ENCODE data around the gene TMUB1. TPM values are rescaled to one million over a fixed set of nuclear protein-coding genes. Genes with fewer than 3 reads are reported as not detected.

TMUB1 gene
- total RNA-seq, 2 donors from 2014 or later, result 72.4 to 80.7 TPM

DNA sequence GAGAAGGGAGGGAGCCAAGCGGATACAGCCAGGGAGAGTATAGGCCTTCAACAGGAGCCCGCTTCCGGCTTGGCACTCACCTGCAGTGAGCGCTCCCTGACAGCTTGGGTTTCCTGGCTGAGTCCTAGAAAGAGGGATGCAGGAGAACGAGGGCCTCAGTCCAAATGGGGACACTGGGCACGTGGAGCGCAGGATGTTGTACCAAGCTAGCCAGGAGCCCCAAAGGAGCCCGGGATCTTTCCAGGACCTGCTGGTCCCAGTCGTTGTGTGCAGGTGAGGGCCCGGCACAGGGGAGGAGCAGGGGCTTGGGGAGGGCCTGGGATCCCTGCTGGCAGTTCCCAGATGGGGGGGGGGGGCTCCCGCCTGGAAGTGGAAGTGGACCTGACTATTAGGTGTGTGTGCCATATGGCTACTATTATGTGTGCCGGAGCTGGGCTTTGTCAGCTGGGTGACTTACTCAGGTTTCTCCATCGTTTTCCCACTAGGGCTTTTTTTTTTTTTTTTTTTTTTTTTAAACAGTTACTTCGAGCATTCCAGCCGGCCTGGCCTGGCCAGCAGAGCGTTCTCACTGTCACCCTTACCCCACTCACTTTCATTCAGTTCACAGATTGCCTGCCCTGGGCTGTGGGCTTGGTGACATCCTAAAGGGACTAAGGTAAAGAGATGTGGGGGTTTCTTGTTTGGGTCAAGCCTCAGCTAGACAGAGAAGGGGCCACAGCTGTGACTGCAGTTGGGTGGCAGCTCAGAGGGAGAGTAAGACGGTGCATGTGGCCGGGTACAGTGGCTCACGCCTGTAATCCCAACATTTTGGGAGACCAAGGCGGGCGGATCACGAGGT, 6.8 kb upstream of the TMUB1 start:
- ATAC-seq (no peak), DNase-seq (no peak)
- intact Hi-C loops (cut with DNase I, micrococcal nuclease), result no loop called here

DNA sequence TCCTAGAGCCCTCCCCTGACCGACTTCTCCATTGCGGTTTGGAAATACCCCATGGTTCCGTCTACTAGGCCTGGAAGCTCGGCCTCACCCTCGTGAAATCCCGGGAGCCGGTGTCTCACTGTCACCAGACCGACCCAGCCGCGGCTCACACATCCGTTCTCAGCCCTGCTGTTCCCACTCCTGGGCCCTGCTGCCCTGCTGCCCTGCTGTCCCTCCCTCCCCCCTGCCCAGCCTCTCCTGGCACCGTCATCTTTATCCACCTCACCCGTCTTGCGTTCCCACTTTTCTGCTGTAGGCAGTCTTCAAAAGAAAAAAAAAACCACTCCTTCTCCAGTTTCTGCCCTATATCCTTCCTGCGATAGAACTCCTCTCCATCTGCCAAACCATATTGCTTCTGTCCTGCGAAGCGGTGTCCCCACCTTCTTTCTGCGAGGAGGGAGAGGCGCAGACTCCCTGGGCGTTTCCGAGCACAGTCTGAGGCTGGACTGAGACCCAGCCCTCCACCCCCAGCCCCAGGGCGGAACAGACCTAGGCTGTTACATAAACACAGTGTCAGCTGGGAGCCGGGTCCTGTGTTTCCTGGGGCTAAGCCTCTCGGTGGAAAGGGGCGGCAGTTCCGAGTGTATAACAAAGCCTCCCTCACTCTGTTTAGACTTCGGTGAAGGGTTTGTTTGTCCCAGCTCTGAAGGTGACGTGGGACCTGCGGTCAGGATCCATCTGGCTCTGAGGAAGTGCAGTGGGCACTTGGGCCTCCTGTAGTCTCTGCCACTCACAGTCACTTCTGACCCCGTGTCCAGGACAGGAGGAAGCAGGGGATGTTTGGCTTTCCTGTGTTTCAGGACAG, 5.8 kb upstream of the TMUB1 start:
- no peak for ATAC-seq
- intact Hi-C loops (cut with DNase I, micrococcal nuclease), result no loop called here
- DNase-seq, result peak; percentile 53 to 74

DNA sequence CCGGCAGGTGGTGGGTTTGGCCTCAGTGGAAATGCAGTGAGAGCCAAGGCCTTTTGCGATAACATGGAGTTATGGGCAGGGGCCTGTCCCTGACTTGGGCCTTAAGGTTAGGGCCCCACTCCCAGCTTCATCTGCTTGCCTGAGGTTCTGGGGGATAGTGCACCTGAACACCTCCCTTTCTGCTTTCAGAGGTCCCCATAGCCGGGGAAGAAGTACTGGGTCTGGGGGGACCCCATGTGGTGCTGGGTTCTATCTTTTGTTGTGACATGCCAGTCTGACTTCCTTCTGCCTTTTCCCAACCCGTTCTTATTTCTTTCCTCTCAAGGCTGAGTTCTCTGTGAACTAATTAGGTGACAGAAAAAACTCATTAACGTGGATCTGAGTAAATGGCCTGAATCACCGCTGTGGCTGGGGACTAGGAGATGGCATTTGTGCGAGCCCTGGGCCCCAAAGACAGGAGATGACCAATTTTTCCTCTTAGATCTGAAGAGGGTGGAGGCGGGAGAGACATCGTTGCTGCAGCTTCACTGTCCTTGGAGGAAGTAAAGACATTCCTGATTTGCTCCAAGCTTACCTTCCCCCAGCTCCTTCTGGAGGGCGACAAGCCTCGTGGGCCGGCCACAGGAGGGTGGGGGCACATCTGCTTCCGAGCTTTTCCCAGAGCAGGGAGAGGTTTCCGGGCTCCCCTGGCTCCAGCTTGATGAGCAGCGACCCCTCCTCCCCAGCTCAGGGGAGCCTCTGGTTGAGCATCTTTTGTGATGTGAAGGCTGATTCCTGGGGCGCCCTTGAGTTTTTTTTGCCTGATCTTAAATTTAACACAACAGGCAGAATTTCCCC, 4.9 kb upstream of the TMUB1 start:
- no peak for DNase-seq
- intact Hi-C loops (cut with DNase I, micrococcal nuclease), result no loop called here
- ATAC-seq, result no peak

DNA sequence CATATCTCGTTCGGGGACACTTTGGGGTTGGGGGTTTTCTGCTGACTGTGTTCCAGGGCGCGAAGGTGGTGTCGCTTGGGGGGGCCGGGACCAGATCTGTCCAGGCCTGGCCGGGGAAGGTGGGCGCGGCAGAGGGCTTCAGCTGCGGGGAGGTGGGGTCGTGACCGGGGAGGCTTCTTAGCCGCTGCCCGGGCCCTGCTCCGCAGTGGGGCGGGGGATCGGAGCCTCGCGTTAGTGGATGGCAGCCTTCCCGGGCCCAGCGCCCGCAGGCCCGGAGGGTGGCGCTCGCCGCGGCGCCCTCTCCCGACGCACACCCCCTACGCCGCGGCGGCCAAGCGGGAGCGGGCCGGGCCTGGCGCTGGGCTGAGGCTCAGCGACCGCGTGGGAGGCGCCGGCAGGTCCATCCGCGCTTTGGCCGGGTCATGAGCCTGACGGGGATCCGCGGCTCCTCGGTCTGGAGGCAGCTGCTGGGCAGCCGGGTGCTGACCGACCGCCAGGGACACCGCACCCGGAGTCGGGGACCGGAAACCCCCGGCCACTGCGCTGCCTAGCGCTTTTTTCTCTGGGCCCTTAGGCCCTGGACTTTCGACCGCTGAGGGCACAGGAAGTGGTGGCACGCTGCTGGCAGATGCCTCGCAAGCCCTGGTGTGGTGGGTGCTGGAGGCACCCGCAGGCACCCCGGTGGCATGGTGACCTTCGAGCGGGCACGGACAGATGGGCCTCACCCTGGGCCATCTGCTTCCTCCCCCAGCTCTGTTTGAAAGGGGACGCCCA, 4.1 kb upstream of the TMUB1 start:
- ATAC-seq, result peak; percentile 59
- intact Hi-C loops (cut with DNase I, micrococcal nuclease), result no loop called here
- peak; percentile 71 to 73 for DNase-seq

DNA sequence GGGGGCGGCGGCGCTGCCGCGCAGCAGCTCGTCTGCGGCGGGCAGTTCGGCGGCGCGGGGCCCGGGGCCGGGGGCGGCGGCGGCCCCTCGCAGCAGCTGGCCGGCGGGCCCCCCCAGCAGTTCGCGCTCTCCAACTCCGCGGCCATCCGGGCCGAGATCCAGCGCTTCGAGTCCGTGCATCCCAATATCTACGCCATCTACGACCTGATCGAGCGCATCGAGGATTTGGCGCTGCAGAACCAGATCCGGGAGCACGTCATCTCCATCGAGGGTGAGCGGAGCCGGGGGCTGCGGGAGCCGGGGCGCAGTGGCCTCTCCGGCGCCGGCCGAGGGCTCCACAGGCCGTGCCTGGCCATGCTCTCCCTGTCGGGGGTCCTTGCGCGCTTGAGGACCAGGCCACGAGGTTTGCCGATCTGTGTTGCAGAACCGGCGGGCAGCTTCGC, 3.5 kb upstream of the TMUB1 start:
- peak in 1 of 2 donors; percentile 48 for DNase-seq
- intact Hi-C loops (cut with DNase I, micrococcal nuclease), result no loop called here

DNA sequence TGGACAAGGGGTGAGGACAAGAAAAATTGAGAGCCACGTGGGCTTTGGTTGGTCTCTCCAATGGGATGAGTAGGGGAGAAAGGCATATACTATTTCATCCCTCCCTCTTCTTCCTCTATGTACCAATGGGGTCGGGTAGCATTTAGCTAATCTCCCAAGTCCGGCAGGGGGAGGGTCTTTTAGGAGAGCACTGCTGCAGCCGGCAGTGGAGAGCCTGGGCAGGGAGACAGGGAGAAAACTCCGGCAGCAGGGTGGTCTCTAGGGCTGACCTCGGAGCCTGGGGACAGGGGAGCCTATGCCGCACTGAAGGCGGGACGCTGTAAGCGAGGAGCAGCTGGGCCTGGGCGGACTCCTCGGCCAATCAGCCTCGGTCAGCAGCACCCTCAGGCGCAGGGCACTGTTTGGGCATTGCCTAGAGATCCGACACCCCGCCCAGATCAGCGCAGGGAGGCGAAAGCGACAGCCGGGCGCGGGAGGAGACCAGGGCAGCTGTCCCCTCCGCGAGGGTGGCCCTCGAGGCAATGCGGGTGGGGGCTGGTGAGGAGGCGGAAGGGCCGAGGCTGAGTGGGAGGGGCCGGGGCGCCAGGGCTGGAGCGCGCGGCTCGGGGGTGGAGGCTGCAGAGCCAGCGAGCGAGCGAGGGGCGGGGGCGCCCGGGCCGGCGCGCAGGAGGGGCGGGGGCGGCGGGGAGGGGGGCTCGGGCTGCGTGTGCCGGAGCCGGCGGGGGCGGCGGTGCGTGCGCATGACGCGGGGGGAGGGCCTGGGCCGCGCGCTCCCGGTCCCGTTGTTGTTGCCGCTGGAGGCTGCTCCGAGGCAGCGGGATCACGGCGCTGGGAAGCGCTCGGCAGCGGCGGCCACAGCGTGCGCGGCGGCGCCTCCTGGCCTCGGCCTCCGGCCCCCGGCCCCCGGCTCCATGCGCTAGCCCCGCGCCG, 2.7 kb upstream of the TMUB1 start, which contains the start of gene AGAP3:
TSS of gene AGAP3 (plus strand) at position 785 of the 930 bp plus-strand sequence. CDS start 267 bp downstream, outside the sequence.
- intact Hi-C loops (cut with DNase I, micrococcal nuclease), result no loop called here
- ATAC-seq (peak; percentile 60), DNase-seq (peak; percentile 91)

More for the DNA sequence above, 3.5 kb upstream of the TMUB1 start:
- ATAC-seq, result no peak

DNA sequence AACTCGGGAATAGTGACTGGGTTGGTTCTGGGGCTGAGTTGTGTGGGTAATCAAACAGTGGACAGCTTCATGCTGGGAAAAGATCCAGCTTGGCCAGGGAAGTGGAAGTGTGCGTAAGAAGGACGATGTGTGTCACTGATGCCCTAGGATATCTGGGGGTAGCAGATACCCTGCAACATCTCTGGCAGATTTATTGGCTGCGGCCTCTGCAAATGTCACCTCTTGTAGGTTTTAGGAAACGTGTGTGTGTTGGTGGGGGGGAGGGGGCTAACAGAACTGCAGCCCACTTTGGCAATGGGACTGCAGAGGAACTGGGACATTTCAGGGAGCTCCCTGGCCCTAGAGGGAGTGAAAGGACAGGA, 2.0 kb upstream of the TMUB1 start:
- ATAC-seq, result no peak
- intact Hi-C loops (cut with DNase I, micrococcal nuclease), result no loop called here
- DNase-seq, result no peak

DNA sequence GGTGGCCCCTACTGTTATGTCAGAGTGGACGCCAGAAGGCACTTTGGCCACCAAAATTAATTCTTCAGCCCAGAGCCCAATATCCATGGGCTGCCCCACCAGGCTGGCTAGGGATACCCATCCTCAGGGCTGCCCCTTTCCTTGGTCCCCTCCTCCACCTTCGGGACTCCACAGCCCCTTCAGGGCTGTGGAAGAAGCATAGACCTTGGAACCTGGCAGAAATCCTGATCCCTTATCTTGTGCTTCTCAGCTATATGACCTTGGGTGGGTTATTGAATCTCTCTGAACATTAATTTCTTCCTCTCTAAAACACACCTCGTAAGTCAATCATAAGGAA, 499 bp upstream of the TMUB1 start:
- DNase-seq (no peak), ATAC-seq (no peak)
- intact Hi-C loops (cut with DNase I, micrococcal nuclease), result no loop called here

DNA sequence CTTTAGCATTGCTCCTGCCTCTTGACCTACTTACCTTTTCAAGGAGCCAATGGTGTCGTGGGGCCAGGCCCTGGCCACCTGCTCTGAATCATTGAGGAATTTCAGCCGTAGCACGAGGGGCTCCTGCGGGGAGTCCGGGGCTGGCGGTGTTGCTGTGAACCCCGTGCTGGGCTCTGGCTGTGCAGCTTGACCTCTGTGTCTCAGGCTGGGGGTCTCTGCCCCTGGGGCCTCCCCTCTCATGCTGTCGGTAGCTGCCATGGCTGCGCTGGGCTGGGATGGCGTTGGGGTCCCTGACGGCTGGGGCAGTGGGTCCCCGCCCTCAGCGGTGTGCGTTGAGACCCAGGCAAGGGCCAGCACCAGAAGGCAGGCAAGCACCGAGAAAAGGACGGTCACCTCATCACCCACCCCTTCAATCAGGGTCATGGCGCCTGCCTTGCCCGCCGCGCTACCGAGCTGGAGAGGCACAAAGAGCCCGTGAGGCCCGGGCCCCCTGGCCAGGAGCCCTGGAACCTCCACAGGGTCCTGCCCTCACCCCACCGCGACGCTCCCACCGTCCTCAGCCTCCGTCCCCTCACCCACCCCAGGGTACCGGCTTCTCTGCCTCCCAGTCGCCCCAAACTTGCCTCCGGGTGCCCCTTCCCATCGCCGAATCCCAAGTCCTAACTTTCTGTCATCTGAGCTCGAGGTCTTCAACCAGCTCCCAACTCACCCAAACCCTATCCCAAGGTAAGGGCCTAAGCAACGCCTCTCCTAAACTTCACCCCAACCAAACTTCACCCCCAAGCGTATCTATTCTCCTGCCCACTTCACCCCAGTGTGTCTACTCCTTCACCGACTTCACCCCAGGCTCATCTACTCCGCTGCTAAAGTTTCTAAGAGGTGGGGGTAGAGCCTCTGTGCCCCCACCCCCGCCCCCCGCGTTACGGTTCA, 887 bp downstream of the TMUB1 start:
- no peak for ATAC-seq
- intact Hi-C loops (cut with DNase I, micrococcal nuclease), result no loop called here
- no peak for DNase-seq

DNA sequence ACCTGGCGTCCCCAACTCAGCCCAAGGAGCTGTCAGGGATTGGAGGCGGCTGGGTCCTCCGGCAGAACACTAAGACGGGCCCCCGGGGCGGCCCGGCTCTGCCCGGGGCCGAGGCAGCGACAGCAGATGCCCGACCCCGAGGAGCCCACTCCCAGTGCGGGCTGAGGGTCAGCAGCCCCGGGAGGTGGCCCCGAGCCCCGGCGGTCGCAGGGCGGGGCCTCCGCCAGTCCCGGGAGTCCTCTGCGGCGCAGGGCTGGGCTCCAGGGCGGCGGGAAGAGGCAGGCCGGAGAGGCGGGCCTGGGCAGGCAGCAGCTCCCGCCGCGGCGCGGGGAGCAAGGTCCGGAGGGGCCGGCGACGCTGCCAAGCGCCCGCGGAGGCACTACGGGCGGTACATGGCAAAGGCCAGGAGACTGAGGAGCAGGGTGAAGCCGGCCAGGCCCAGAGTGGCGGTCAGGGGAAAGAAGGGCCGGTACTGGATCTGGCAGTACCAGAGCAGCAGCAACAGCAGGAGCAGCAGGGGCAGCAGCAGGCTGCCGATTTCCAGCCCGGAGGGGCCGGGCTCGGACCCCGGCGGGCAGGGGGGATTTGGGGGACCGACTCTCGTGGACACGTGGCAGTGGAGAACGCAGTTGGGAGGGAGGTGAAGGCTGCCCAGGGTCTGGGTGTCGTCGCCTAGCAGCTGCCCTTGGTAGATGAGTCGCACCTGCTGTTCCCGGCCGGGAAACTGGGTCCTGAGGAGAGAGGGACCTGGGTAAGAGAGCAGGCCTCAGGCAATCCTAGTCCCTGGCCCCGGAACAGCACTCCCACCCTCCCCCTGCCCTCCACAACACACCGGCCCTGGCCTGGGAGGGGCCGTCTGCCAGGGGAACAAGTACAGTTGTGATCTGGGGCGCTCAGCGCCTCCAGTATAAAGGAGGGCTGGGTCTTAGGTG, 1.9 kb downstream of the TMUB1 start:
- ATAC-seq, result peak; percentile 50
- peak; percentile 51 to 59 for DNase-seq

DNA sequence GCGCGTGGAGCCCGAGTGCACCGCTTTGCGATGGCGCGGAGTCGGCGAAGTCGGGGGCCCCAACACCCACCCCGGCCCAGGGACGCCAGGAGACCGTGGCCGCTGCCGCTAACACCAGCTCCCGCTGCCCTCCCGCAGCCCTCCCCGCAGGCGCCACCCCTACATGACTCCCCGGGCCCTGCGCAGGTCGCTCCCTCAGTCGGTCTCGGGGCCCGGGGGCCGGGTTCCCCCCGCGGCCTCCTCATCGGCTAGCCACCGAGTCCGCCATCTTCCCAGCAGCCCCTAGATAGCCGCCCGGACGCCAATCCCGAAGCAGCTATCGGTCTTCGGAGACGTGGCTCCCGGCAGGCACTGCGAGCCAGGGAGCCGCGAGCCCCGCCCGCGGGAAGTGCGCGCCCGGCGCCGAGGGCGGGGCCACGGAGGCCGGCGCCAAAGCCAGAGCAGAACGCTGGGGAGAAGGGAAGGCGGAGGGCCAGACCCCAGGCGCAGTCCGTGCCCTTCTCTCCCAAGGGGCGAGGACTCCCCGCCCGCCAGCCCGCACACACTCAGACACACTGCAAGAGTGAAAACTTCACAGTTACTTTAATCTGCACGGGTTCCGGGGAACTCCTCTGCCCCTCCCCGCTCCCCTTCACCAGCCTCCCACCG, 2.6 kb downstream of the TMUB1 start, which contains the start of gene FASTK:
TSS of gene FASTK (minus strand) at position 288 of the 648 bp plus-strand sequence. CDS start at position 245, 43 bp downstream.
- DNase-seq, result peak; percentile 91 to 93
- intact Hi-C loops (cut with DNase I, micrococcal nuclease), result no loop called here
- ATAC-seq, result peak; percentile 80

More for the DNA sequence above, 1.9 kb downstream of the TMUB1 start:
- intact Hi-C loops (cut with DNase I, micrococcal nuclease), result no loop called here

DNA sequence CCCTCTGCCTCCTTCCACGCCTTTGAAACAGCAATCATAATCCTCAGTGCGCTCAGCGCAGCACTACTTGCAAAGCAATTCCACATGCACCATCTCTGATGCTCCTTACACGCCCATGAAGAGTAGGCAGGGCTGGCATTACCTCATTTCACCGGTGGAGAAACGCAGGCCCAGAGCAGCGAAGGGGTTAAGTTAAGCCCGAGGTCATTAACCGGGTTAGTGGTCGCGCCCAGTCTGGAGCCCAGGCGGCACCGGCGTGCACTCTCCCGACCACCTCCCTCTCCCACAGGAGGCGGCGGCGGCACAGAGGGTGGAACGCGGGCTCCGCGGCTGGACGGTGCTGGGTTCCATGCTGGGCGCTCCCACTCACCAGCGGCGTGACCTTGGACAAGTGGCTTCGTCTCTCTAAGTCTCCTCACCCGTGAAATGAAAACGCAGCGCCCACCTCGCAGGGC, 3.2 kb downstream of the TMUB1 start:
- peak; percentile 36 for ATAC-seq
- peak; percentile 56 to 60 for DNase-seq

DNA sequence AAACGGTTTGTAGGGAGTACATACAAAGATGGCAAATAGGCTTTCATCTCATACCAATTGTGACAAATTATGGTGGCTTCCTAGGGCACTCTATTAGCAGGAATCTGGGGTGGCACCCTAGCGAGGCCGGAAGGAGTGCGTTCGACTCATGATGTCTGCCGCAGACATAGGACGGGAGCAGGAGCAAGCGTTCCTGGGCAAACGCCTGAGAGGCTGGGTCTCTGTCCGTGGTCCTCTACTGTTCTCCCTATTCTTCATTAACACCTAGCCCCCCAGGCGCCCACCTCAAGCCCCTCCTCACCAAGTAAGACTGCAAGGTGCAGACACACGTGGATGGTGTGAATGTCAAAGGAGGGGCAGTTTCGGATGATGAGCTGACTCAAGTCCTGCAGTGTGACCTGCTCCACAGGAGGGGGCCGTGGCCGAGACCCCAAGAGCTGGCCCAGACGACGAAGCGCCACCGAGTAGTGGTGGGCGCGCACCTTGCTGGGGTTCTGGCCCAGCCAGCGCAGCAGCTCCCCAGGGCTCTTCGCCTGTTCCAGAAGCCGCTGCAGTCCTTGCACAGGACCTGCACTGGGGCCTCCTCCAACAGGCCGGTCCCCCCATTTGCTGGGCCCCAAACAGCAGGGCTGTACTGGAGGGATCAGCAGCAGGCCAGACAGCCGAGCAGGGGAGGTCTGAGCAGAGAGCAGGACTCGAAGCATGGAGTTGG, 3.9 kb downstream of the TMUB1 start:
- intact Hi-C loops (cut with DNase I, micrococcal nuclease), result no loop called here
- ATAC-seq (no peak), DNase-seq (no peak)

More for the DNA sequence above, 3.2 kb downstream of the TMUB1 start:
- intact Hi-C loops (cut with DNase I, micrococcal nuclease), result no loop called here

Measured in left colon (tissue), 2 donors.